ENCODE results near the gene RNF39. TPM values are rescaled to one million over a fixed set of nuclear protein-coding genes. Genes with fewer than 3 reads are reported as not detected.
A peak's percentile ranks its signal among the peaks of the same experiment; 100 is the strongest.

RNF39 gene
- polyA plus RNA-seq, 6 donors from 2014 or later = 0.14 to 0.15 TPM; not detected in 4

GRCh38 chr6:30102970-30103871 is 27.7 kb upstream of the RNF39 start:
- peak; percentile 83 to 86 for ATAC-seq (ENCODE audit: low read depth in 2 of 2)

GRCh38 chr6:30102414-30102969 is 26.9 kb upstream of the RNF39 start:
- peaks cover 55 to 75% (median 60%) of the 10 kb centered on the region in 3 donors for H3K27me3 Mint-ChIP-seq

More at GRCh38 chr6:30102970-30103871, 27.7 kb upstream of the RNF39 start:
- DNase-seq = peak; percentile 77
- peaks cover 35 to 36% (median 35%) of the 10 kb centered on the region in 3 donors for H3K4me1 Mint-ChIP-seq
- H3K9me3 Mint-ChIP-seq = peaks cover 0 to 8% (median 0%) of the 10 kb centered on the region in 7 donors
- H3K27me3 Mint-ChIP-seq = peaks cover 55 to 75% (median 59%) of the 10 kb centered on the region in 3 donors
- H3K27ac Mint-ChIP-seq = peak overlapping the region in 5 of 6 donors; percentile 39 to 90 (median 72)
- no peaks in the 10 kb centered on the region for H3K36me3 Mint-ChIP-seq
- peak overlapping the region; percentile 76 to 96 (median 92) for H3K4me3 Mint-ChIP-seq

GRCh38 chr6:30101444-30102413 is 26.2 kb upstream of the RNF39 start:
- H3K9me3 Mint-ChIP-seq = peaks cover 0 to 5% (median 0%) of the 10 kb centered on the region in 7 donors
- peak in 1 of 2 donors; percentile 12 for ATAC-seq (ENCODE audit: low read depth in 2 of 2)
- H3K4me3 Mint-ChIP-seq = peak overlapping the region; percentile 73 to 96 (median 87)
- peaks cover 60 to 75% (median 63%) of the 10 kb centered on the region in 3 donors for H3K27me3 Mint-ChIP-seq
- H3K4me1 Mint-ChIP-seq = peaks cover 35 to 39% (median 36%) of the 10 kb centered on the region in 3 donors
- peak overlapping the region in 2 of 6 donors; percentile 79 to 88 for H3K27ac Mint-ChIP-seq
- peak; percentile 29 for DNase-seq
- no peaks in the 10 kb centered on the region for H3K36me3 Mint-ChIP-seq

More at GRCh38 chr6:30102414-30102969, 26.9 kb upstream of the RNF39 start:
- Mint-ChIP-seq H3K4me3 (peak overlapping the region; percentile 76 to 96 (median 92)), H3K9me3 (peaks cover 0 to 7% (median 0%) of the 10 kb centered on the region in 7 donors), H3K36me3 (no peaks in the 10 kb centered on the region), H3K27ac (peak overlapping the region in 3 of 6 donors; percentile 27 to 39 (median 39)), H3K4me1 (peaks cover 35 to 36% (median 35%) of the 10 kb centered on the region in 3 donors)
- ATAC-seq (ENCODE audit: low read depth in 2 of 2) (peak; percentile 18), DNase-seq (no peak)

- ATAC-seq (ENCODE audit: low read depth in 2 of 2) = peak in 1 of 2 donors; percentile 15
- DNase-seq = no peak
- Mint-ChIP-seq H3K9me3 (peaks cover 0 to 5% (median 0%) of the 10 kb centered on the region in 7 donors), H3K4me1 (peaks cover 35 to 39% (median 36%) of the 10 kb centered on the region in 3 donors), H3K27ac (peak overlapping the region in 2 of 6 donors; percentile 39 to 80), H3K27me3 (peaks cover 63 to 72% (median 66%) of the 10 kb centered on the region in 3 donors), H3K36me3 (no peaks in the 10 kb centered on the region), H3K4me3 (peak overlapping the region; percentile 73 to 96 (median 87))
Measured at GRCh38 chr6:30100585-30101443, 25.2 kb upstream of the RNF39 start.

GRCh38 chr6:30100154-30100553 is 24.6 kb upstream of the RNF39 start:
- peak overlapping the region in 2 of 6 donors; percentile 39 to 80 for H3K27ac Mint-ChIP-seq
- H3K27me3 Mint-ChIP-seq = peaks cover 68 to 77% (median 70%) of the 10 kb centered on the region in 3 donors
- H3K4me3 Mint-ChIP-seq = peak overlapping the region; percentile 23 to 85 (median 72)
- H3K36me3 Mint-ChIP-seq = no peaks in the 10 kb centered on the region
- DNase-seq (no peak), ATAC-seq (ENCODE audit: low read depth in 2 of 2) (no peak)
- H3K4me1 Mint-ChIP-seq = peaks cover 35 to 39% (median 36%) of the 10 kb centered on the region in 3 donors
- peaks cover 0 to 5% (median 0%) of the 10 kb centered on the region in 7 donors for H3K9me3 Mint-ChIP-seq

- Mint-ChIP-seq H3K9me3 (peaks cover 0 to 5% (median 0%) of the 10 kb centered on the region in 7 donors), H3K4me1 (peaks cover 28 to 32% (median 30%) of the 10 kb centered on the region in 3 donors), H3K4me3 (no peak overlapping the region), H3K36me3 (no peaks in the 10 kb centered on the region), H3K27ac (no peak overlapping the region), H3K27me3 (peaks cover 77 to 83% (median 79%) of the 10 kb centered on the region in 3 donors)
- peak; percentile 56 to 60 for ATAC-seq (ENCODE audit: low read depth in 2 of 2)
- DNase-seq = no peak
Measured at GRCh38 chr6:30097902-30098768, 22.6 kb upstream of the RNF39 start.

- H3K4me1 Mint-ChIP-seq = peaks cover 18 to 24% (median 20%) of the 10 kb centered on the region in 3 donors
- no peak overlapping the region for H3K27ac Mint-ChIP-seq
- H3K27me3 Mint-ChIP-seq = peaks cover 82 to 95% (median 92%) of the 10 kb centered on the region in 3 donors
- no peaks in the 10 kb centered on the region for H3K36me3 Mint-ChIP-seq
- DNase-seq = no peak
- ATAC-seq (ENCODE audit: low read depth in 2 of 2) = no peak
- no peak overlapping the region for H3K4me3 Mint-ChIP-seq
- H3K9me3 Mint-ChIP-seq = peaks cover 0 to 5% (median 0%) of the 10 kb centered on the region in 7 donors
Measured at GRCh38 chr6:30096829-30097228, 21.3 kb upstream of the RNF39 start.

GRCh38 chr6:30093951-30094661 is 18.5 kb upstream of the RNF39 start:
- peaks cover 81 to 92% (median 89%) of the 10 kb centered on the region in 3 donors for H3K27me3 Mint-ChIP-seq
- DNase-seq = no peak
- no peak overlapping the region for H3K27ac Mint-ChIP-seq
- H3K9me3 Mint-ChIP-seq = peaks cover 0 to 1% (median 0%) of the 10 kb centered on the region in 7 donors
- peaks cover 0 to 9% of the 10 kb centered on the region in 2 donors for H3K36me3 Mint-ChIP-seq
- ATAC-seq (ENCODE audit: low read depth in 2 of 2) = no peak
- H3K4me3 Mint-ChIP-seq = no peak overlapping the region
- H3K4me1 Mint-ChIP-seq = peaks cover 0 to 7% (median 5%) of the 10 kb centered on the region in 3 donors

GRCh38 chr6:30092852-30093543 is 17.4 kb upstream of the RNF39 start:
- H3K27ac Mint-ChIP-seq = no peak overlapping the region
- DNase-seq (no peak), ATAC-seq (ENCODE audit: low read depth in 2 of 2) (no peak)
- peaks cover 0 to 4% (median 0%) of the 10 kb centered on the region in 3 donors for H3K4me1 Mint-ChIP-seq
- peaks cover 76 to 89% (median 87%) of the 10 kb centered on the region in 3 donors for H3K27me3 Mint-ChIP-seq
- peaks cover 0 to 1% (median 0%) of the 10 kb centered on the region in 7 donors for H3K9me3 Mint-ChIP-seq
- no peak overlapping the region for H3K4me3 Mint-ChIP-seq
- peaks cover 0 to 9% of the 10 kb centered on the region in 2 donors for H3K36me3 Mint-ChIP-seq

All from naive B cell (primary cell).